DLD1 (cell line): ENCODE data around the gene SOS1.

Experiments
- in situ Hi-C: cut with HindIII; loops from 2 replicates; pipeline ENCODE4 v1.10.0; 2017; ENCODE audit warnings: low sequenced_read_pairs

The SOS1 gene

GRCh38 chr2:39050109-39050508, 70.7 kb downstream of the SOS1 start:
- in situ Hi-C loops = loop anchor here (5.0 kb wide), 1 partner anchor 103 kb away; no protein-coding TSS in a partner anchor

GRCh38 chr2:39039072-39039471, 81.8 kb downstream of the SOS1 start:
- in situ Hi-C loops = no loop called here

GRCh38 chr2:39033980-39034379, 86.9 kb downstream of the SOS1 start:
- in situ Hi-C loops = no loop called here

- in situ Hi-C loops = no loop called here
These were observed 93.4 kb downstream of the SOS1 start for GRCh38 chr2:39027421-39027820.

- in situ Hi-C loops = no loop called here
These were observed 96.0 kb downstream of the SOS1 start for GRCh38 chr2:39024833-39025232.

- in situ Hi-C loops = no loop called here
These were observed 97.2 kb downstream of the SOS1 start for GRCh38 chr2:39023649-39024048.

GRCh38 chr2:39022642-39023235, 98.1 kb downstream of the SOS1 start:
- in situ Hi-C loops = no loop called here

- in situ Hi-C loops = no loop called here
These were observed 100.5 kb downstream of the SOS1 start for GRCh38 chr2:39020383-39020782.

- in situ Hi-C loops = no loop called here
These were observed 102.2 kb downstream of the SOS1 start for GRCh38 chr2:39018638-39019037.

GRCh38 chr2:39017334-39017733, 103.5 kb downstream of the SOS1 start:
- in situ Hi-C loops = no loop called here

GRCh38 chr2:39015424-39015823, 105.4 kb downstream of the SOS1 start:
- in situ Hi-C loops = no loop called here

GRCh38 chr2:39013871-39014270, 107.0 kb downstream of the SOS1 start:
- in situ Hi-C loops = no loop called here

GRCh38 chr2:39008665-39009064, 112.2 kb downstream of the SOS1 start:
- in situ Hi-C loops = no loop called here

GRCh38 chr2:39007875-39008504, 112.9 kb downstream of the SOS1 start:
- in situ Hi-C loops = no loop called here

GRCh38 chr2:39000552-39000951, 120.3 kb downstream of the SOS1 start:
- in situ Hi-C loops = no loop called here

- in situ Hi-C loops = no loop called here
These were observed 123.1 kb downstream of the SOS1 start for GRCh38 chr2:38997781-38998180.

- in situ Hi-C loops = no loop called here
These were observed 129.0 kb downstream of the SOS1 start for GRCh38 chr2:38991899-38992298.

GRCh38 chr2:38988716-38989115, 132.1 kb downstream of the SOS1 start:
- in situ Hi-C loops = no loop called here

GRCh38 chr2:38982498-38982897, 138.4 kb downstream of the SOS1 start:
- in situ Hi-C loops = no loop called here

- in situ Hi-C loops = no loop called here
These were observed 139.0 kb downstream of the SOS1 start for GRCh38 chr2:38981670-38982357.

GRCh38 chr2:38981003-38981669, 139.7 kb downstream of the SOS1 start:
- in situ Hi-C loops = no loop called here

GRCh38 chr2:38978908-38979307, 141.9 kb downstream of the SOS1 start:
- in situ Hi-C loops = no loop called here
